Effector CD4-positive, alpha-beta T cell (primary cell): ENCODE measurements around the gene ASB18.

Source experiments
- DNase-seq: peaks from one replicate; pipeline ENCODE4 v3.0.0-alpha.2; 2020

Gene ASB18

DNA sequence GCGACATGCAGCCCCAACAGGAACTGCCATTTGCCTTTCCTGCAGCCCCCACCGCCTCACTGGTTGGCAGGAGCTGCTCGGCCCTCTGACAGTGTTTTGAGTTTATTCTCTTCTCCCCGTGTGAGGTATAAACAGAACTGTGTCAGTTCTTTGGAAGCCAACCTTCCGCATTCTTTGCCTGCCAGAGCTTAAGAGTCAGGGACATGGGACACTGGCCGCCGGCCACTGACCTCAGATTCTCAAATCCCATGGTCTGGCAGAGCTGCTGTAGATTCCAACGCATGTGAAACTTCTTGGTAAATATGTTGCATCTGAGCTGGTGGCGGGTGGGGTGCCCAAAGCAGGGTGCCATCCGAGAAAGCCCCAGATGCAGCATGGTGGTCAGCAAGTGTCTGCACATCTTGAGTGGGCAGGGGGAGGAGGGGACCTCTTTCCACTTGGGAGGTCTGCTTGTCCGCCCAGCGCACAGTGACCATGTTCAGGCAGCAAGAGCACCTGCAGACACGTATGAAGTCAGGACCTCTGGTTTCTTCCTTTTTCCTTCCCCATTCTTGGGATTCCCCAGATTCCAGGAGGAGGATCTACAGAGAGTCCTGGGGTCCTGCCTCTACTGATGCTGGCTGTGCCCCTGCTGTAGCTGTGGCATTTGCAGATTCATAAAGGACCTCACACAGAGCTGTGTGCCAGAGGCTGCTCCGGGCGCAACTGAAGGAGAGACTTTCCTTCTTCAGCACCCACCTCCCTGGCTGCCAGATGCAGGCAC lies 23.8 kb downstream of the ASB18 start:
- no peak for DNase-seq

DNA sequence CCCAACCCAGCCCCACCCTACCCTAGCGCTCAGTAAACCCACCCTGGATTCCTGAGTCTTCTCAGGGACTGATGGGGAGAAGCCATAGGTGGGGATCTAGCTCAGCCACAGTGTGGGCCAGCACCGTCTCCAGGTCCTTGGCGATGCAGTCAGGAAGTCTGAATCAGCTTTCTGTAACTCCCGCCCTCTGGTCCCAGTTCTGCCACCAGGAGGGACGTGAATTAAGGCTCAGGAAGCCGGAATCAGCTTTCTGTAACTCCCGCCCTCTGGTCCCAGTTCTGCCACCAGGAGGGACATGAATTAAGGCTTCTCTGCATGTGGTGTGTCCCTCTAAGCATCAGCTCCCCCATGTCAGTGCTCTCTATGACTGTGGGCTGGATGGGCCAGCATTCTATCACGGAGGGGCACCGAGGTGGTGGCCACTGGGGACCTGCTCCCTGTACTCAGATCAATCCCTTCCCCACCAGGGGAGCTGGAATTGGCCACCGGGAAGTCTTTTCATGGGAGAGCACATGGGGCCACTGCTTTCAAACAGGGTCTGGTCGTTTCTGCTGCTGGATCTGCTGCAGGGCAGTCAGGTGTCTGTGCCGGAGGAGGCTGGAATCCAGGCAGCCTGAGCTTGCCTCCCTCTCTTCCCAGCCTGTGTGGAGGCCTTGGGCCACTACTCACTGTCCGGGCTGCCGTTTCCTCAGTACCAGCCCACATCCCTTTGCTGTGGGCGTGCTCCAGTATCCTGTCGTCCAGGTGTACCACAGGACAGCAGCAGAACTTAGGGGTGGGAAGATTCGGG lies 24.7 kb downstream of the ASB18 start:
- DNase-seq, result no peak

DNA sequence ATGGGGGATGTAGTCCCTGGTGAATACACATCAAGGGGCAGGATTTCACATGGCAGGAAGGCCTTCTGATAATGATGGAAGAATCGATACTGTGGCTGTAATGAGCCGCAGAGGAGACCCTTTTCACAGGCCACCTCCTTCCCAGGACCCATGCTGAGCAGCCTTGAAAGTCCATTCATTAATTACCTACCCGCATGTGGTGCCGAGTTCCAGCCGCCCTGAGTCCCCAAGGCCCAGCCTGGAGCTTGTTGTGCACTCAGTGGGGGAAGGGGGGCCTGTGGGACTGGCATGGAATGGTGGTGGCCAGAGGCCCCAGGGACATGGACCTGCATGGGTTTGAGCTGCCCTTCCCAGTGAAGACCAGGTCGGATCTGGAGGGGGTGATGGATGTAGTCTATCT lies 25.5 kb downstream of the ASB18 start:
- no peak for DNase-seq

DNA sequence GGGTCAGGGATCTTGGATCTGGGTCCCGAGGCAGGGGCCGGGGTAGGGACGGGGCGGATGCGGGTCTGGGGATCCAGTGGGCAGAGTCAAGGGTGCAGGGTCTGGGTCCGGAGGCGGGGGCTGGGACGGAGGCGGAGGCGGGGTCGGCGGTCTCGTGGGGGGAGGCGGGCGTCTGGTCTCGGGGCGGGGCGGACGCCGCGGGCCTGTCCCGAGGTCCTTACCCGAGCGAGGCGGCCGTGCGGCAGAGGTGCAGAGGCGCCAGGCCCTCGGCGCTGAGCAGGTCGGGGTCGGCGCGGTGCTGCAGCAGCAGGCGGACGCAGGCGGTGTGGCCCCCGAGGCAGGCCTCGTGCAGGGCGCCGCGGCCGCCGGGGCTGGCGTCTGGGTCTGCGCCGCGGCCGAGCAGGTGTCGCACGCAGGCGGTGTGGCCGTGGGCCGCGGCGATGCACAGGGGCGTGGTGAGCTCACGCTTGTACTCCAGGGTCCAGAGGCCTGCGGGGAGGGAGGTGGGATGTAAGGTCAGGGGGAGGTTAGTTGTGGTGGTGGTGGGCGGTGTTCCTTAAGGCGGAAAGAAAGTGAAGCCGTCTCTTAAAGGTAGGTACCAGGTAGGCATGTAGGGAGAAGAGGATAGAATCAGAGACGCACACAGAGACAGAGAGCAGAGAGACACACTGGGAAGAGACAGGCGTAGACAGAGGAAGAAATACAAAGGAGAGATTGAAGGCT lies 26.6 kb downstream of the ASB18 start:
- no peak for DNase-seq

DNA sequence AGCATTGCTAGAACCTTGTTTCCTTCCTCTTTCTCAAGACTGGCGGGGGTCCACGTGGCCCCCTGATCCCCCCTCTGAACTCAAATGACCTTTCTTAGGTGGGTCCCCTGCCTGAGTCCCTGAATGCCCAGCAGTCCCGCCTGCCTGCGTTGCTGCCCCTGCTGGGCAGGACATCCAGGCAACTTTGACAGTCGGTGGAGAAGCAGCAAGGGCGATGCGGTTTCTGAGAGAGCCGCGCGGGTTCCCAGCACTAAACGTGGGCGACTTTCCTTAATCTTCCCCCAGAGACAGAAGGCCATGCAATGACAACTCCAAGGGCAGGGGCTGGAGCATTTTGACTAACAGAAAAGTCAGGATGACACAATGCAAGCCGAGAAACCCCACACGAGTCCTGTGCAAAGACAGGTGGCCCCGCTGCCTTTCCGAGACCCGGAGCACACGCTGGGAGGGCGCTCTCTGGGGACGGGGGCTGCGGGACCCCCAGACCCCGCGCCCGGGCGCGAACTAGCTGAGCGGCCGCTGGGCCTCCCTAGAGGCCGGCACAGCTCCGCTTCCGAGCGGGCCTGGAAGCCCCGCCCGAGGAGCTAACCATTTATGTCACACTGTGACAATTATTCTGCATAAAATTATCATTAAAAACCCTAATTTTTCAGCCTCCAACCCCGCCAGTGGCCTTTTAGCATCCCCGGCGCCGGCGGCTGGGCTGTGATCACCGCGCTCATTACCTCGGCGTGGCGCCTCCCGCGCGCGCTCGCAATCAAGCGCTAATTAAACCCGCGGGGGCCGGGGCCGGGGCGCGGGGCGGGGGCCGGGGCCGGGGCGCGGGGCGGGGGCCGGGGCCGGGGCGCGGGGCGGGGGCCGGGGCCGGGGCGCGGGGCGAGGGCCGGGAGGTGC lies 27.4 kb downstream of the ASB18 start:
- no peak for DNase-seq

DNA sequence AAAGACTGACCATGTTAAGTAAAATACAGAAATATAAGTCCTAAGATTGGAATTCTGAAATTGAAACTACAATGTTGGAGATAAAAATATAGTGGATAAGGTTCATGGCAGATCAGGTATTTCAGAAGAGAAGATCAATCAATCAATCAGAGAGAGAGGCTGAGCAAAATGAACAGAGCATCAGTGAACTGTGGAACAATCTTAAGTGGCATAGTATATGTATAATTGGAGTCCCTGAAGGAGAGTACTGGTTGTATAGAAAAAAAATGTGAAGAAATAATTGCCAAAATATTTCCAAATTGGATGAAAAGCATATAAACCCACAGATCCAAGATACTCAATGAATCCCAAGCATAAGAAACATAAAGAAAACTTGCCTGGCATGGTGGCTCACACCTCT lies 35.0 kb downstream of the ASB18 start:
- no peak for DNase-seq

DNA sequence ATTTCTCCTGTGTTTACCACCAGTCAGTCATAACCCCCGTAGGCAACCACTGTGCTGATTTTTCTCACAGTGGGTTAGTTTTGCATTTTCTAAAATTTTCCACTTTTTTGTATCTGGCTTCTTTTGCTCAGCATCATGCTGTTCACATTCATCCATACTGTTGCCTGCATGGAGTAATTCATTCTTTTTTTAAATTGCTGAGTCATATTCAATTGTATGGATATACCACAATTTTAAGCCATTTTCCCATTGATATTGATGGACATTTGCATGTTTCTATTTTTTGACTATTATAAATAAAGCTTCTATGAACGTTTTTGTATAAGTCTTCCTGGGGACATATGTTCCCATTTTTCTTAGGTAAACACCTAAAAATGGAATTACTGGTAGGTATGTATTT lies 40.5 kb downstream of the ASB18 start:
- DNase-seq, result no peak

DNA sequence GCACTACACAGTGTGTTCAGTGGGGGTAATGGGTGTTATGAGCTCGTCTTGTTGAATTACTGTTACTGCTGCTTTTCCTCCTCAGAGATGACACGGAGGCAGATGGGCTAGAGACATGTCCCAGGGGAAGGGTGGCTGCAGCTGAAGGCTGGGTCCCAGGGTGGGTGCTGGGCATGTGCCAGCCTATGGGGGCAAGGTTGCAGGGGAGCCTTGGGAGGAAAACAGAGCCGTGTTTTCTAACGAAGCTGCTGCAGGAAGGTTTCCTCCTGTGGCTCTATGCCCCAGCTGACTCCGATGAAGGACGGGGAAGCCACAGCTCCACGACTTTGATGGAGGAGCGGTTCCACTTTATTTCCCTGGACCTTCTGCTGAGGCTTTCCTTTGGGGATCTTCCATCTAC lies 42.4 kb downstream of the ASB18 start:
- no peak for DNase-seq

DNA sequence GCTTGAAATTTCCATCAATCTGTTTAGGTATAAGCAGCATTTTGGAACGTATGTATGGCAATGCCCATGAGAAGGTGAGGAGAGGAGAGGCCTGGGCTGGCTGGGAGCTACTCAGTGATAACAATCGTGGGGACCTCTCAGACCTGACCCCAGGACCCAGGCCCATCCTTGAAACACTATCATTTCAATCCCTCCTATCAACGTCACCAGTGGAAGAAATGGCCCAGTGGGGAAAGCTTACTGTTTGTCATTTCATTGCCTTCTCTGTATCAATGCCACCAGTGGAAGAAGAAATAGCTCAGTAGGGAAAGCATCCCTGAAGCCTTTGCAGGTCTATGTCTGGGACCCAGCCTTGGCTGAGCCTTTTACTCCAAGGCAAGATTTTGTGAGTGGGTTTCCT lies 44.8 kb downstream of the ASB18 start:
- no peak for DNase-seq

DNA sequence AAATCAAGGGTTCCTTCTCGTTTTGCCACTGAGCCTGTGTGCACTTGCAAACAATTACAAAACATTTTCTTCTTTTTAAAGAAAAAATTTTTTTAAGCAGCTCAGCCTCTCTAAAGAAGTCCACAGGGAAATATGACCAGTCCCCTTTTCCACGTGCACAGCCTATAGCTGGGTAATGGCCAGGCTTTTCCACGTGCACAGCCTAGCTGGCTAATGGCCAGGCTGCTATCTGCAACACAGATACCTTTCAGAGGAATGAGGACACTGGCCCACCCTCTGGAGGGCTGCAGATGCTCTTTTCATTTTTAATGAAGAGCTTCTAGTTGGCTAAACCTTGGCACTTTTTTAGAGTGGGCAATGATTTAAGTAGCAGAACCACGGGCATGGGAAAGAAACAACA lies 46.3 kb downstream of the ASB18 start:
- no peak for DNase-seq

DNA sequence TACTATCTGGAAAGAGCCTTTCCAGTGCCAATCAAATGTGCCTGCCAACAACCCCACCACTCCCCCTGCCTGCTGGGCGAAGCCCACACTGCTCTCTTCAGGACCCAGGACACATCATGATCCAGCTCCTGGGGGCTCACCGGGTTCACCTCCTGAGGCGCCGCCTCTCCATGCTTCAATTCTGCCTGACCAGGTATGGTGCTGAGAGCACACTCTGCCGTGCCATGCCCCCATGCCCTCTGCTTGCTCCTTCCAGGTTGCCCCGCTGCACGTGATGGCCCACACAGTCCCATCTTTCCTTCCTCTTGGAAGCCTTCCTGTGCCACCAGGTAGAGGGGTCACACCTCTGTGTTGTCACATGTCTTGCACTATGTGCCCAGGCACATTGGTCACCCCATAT lies 47.5 kb downstream of the ASB18 start:
- no peak for DNase-seq

DNA sequence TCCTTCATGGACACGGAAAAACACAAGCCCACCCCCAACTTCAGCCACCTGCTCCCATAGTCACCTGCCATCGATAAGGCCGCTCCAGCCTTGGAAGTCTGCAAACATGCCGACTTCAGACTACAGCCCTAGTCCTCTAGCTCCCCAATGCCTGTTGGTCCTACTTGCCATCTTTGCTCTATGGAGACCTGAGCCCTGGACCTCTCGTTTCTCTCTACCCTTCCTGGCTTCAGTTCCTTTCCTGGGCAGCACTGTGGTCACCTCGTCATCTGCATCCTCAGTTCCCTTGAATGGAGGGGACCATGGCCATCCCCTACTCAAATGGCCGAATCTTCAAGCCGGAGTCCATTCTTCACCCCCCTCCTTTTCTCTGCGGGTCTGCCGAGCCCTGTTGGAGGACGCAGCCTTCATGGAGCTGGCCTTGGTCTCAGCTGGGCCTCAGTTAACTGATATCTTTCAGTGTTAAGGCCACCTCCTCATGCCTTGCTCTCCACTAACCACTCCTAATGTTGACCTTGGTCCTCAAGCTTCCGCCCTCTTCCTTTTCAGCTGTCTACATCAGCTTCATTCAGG lies 48.4 kb downstream of the ASB18 start:
- no peak for DNase-seq

DNA sequence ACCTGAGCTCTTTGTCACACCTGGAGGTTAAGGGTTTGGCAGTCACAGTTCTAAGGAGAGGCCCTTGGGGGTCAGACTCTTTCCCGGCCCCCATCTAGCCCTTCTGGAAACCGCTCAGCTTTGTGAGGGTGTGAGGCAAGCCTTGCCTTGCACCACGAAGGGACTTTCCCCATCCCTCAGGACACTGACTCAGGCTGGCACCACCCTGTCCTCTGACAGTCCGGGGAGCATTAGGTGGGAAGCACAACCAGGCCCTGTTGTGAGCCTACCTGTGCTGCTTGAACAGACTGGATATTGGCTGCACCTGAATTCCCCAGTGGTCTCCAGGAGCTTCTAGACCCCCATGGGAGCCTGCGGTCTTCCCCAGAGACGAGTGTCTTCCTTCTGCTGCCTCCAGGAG lies 49.0 kb downstream of the ASB18 start:
- DNase-seq, result no peak

DNA sequence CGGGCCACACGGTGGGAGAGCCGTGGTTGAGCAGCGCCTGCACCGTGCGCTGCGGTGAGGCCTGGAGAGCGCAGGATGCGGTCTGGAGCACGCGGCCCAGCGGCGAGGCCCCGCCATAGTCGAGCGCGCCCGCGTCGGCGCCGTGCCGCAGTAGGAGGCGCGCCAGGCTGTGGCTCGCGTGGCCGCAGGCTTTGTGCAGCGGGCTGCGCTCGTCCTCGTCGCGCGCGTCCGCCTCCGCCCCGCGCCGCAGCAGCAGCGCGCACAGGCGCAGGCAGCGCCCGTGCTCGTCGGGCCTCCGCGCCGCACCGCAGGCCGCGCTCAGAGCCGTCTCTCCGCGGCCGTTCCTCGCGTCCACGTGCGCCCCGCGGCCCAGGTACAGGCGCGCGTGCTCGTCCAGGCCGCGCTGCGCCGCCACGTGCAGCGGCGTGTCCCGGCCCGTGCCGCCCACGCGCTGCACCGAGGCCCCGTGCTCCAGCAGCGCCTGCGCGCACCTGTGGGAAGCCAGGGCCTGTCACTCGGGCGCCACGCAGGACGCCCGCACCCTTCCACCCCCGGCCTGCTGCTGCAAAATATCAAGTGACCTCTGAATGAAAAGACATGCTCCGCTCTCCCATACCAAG lies 49.7 kb downstream of the ASB18 start:
- DNase-seq, result no peak

DNA sequence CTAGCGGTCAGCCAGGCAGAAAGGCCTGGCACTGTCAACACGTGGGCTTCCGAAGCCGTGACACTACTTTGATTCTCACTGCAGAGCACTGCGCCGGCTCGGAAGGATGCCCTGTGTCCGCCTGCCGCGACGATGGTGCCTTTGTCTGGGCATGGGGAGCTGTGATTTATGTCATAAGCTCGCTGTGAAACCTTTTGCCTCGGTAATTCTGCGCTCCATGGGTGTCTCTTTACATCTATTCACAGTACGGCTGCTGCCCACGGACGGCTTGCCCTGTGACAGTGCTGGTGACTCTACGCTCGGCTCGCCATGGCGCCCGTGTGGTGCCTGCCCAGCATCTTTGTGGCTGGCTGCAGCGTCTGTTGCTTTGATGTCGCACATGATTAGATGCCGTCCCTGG lies 52.9 kb downstream of the ASB18 start:
- no peak for DNase-seq

DNA sequence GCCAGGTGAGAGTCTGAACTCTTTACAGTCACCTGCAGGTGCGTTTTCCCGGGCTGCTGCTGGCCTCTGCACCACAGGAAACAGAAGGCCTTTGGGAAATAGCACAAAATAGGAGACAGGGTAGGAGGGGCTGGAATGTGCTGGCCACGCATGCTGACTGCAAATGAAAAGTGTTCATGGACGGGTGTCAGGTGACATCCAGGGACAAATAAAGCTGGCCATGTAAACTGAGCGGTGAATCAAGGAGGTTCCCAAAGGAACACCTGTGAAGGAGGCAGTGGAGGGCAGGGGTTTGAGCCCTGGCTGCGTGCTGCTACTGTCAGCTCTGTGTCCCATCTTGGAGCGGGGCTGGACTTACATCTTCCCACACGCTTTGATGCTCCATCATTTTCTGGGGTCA lies 53.7 kb downstream of the ASB18 start:
- DNase-seq, result no peak

DNA sequence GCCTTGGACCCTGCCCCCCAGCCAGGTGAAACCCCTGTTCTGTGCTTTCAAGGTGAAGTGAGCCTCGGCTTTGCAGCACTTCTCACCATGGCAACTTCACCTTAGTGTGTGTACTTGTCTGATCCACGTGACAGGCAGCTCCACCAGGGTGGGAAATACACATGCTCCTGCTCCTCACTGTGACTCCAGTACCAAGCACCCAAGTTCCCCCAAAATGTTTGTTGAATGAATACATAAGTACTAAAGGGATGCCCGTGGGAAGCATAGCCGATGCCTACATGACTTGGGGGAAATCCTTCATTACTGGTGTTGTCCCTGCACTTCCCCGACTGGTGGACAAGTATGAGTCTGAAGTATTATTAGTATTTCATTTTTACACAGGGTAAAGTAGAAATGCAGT lies 54.2 kb downstream of the ASB18 start:
- DNase-seq, result no peak

DNA sequence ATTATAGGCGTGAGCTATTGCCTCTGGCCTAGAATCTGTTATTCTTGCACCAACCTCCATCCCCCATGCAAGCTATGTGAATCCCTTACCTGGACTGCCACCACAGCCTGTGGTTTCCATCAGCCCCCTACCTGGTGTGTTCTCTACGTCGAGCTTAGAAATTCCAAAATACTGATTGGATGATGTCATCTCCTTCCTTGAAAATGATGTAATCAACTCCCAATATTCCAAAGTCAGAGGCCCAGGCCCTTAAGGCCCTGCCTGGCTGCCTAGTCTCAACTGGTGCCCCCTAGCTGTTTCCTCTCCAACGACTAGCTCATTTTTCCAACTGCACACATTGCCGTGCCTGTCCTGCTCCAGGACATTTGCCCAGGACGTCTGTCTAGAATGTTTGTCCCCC lies 54.7 kb downstream of the ASB18 start:
- no peak for DNase-seq

DNA sequence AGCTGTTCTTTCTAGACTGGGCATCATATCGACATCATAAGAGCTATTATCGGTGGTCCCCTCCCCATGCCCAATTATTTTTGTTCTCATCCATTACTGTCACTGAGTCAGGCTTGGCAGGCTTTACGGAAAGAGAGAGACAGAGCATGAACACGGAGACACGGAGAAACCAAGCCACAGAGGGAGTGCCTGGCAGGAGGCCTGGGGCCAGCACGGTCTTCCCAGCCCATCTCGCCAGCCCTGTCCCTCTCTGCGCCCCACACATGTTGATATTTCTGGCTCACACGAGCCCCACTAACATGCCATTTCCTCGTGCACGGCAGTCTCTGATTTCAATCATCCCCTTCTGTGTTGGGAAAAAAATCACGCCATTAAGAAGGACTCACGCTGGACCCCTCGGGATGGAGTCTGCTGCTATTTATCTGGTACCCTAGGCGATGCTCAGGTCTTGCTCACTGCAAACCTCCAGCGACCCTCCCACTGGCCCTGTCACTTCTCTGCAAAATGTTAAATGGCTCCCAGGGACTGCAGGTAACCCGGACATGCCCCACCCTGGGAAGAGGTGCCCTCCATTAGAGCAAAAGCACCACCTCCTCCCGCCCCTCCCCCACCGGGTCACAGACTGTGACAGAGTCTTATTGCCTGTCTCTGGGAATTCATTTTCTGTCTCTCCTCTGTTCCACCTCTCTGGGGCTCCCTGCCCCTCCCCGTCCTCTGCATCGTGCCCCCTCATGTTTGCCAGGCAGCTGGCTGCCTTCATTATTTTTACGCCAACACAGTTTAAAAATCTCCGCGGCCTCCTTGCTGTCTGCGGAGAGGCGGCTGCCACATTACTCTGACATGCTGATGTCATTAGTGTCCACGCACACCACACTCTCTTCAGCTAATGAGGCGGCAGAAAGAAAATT lies 55.9 kb downstream of the ASB18 start:
- no peak for DNase-seq

DNA sequence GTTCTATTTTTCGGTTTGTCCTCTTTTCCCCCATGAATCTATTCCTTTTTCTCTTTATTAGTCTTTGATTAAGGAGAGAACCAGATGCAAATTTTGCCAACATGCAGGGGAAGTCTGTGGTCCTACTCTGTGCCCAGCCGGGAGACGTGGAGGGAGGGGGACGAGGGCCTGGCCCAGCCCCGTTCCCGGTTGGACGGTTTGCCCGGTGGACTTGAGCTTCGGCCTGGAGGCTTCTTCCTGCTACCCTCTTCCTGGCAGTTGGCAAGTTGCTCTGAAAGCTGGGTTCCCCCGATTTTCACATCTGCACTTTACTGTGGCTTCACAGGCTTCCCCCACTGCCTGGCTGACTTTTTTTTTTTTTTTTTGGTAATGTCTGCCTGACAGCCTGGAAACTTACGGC lies 56.7 kb downstream of the ASB18 start:
- no peak for DNase-seq
